Skin of body (tissue), 2 donors: Measurements from ENCODE around the gene SAT1. TPM values are rescaled to one million over a fixed set of nuclear protein-coding genes. Genes with fewer than 3 reads are reported as not detected.

Experiments
- DNase-seq: peaks from one replicate; lab custom pipeline; 2025; lab: John Stamatoyannopoulos, UW
- total RNA-seq: library from RNA; depleted of rRNA; stranded (reverse); fragments of >200 nt; gene quantifications from one replicate; pipeline ENCODE4 v1.2.3, GENCODE V29; 2014

Gene SAT1
- total RNA-seq, 1 donor from 2014 or later = 145 TPM

- no peak for DNase-seq
Observed at GRCh38 chrX:23773601-23774175, 9.3 kb upstream of the SAT1 start.

DNA sequence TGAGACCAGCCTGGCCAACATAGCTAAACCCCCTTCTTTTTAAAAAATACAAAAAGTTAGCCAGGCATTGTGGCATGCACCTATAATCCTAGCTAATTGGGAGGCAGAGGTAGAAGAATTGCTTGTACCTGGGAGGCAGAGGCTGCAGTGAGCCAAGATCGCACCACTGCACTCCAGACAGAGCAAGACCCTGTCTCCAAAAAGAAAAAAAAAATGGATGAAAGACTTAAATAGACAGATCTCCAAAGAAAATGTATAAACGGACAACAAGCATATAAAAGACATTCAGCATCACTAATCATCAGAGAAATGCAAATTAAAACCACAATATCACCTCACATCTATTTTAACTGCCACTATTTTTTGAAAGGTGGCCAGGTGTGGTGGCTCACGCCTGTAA is 6.6 kb upstream of the SAT1 start:
- DNase-seq = no peak

GRCh38 chrX:23779025-23779424 is 3.9 kb upstream of the SAT1 start:
- DNase-seq = no peak

DNA sequence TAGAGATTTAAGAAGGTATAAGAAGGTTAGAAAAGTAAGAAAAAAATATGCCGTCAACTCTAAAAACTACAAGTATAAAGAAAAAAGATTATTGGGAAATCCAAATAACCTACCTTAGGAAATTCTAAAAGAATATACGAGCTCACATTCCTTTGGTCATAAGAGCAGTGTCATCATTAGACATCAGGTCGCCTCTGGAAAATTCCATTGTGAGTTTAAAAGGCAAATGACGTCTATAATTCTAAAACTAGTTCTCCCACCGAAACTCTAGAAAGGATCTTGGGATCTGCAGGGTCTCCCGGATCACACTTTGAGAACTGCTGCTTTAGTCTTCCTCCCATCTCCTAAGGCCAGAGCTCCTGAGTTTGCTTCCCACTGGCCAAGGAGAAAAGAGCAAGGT is 518 bp upstream of the SAT1 start:
- DNase-seq = no peak

- DNase-seq = no peak
Observed at GRCh38 chrX:23783589-23784469, 856 bp downstream of the SAT1 start.

DNA sequence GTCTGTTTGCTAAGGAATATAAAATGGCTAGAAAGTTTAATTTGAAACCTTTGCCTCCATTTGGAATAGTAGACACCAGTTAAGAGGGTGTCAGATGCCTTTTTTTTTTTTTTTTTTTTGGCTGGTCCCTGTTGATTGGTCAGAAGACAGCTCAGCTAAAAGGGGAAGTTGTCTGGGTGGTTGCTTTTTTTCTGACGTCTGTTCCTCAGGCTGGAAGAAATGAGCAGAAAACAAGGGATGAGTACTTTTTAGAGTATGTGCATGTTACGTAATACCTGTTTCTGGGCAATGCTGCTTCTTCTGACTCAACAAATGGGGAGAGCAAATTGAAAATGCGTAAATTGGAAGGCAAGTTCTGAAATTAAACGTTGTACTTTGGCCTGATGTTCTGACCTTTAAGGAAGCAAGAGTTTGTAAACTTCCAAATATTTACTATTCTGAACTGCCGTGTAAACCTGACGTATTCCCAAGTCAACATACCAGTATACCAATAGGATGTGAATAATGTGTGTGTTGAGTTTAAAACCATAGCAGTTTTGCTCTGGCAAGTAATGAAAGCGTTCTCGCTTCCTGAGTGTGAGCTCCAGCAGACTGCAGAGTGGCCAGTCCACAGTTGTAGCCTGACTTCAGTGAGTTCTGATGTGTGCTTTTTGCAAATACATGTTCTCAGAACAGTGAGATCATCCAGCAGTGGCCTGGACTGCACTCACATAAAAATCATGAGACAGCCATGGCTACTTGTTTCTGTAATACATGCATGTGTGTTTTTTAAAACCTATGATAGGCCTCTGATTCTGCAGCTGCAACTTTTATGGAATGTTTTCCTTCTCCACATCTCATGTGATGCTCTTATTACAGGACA is 1.7 kb downstream of the SAT1 start:
- DNase-seq = no peak

- no peak for DNase-seq
Observed at GRCh38 chrX:23785580-23785979, 2.6 kb downstream of the SAT1 start.

GRCh38 chrX:23786268-23786815 is 3.4 kb downstream of the SAT1 start:
- DNase-seq = no peak

GRCh38 chrX:23787745-23788118 is 4.8 kb downstream of the SAT1 start:
- no peak for DNase-seq

GRCh38 chrX:23788521-23788920 is 5.5 kb downstream of the SAT1 start:
- DNase-seq = no peak

DNA sequence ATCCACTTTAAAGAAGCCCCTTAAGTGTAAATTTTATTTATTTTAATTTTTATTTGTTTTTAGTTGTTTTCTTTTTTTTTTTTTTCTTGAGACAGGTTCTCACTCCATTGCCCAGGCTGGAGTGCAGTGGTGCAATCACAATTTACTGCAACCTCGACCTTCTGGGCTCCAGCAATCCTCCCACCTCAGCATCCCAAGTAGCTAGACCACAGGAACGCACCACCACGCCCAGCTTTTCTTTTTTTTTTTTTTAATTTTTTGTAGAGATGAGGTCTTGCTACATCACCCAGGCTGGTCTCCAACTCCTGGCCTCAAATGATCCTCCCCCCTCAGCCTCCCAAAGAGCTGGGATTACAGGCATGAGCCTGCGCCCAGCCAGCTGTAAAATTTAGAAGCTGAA is 6.0 kb downstream of the SAT1 start:
- DNase-seq = no peak

GRCh38 chrX:23789386-23790154 is 6.6 kb downstream of the SAT1 start:
- DNase-seq = no peak

DNA sequence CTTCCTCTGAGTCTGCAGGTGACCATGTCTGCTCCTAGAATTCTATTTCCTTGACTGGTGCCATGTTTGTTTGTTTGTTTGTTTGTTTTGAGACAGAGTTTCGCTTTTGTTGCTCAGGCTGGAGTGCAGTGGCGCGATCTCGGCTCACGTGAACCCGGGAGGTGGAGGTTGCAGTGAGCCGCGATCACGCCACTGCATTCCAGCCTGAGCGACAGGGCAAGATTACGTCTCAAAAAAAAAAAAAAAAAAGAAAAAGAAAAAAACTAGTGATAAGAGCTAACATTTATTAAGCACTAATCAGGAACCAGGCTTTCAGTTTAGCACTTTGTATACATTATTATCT is 7.2 kb downstream of the SAT1 start:
- no peak for DNase-seq

- no peak for DNase-seq
Observed at GRCh38 chrX:23792861-23793553, 10.0 kb downstream of the SAT1 start.

- DNase-seq = no peak
Observed at GRCh38 chrX:23795221-23795620, 12.2 kb downstream of the SAT1 start.

GRCh38 chrX:23797371-23798128 is 14.6 kb downstream of the SAT1 start:
- DNase-seq = no peak

DNA sequence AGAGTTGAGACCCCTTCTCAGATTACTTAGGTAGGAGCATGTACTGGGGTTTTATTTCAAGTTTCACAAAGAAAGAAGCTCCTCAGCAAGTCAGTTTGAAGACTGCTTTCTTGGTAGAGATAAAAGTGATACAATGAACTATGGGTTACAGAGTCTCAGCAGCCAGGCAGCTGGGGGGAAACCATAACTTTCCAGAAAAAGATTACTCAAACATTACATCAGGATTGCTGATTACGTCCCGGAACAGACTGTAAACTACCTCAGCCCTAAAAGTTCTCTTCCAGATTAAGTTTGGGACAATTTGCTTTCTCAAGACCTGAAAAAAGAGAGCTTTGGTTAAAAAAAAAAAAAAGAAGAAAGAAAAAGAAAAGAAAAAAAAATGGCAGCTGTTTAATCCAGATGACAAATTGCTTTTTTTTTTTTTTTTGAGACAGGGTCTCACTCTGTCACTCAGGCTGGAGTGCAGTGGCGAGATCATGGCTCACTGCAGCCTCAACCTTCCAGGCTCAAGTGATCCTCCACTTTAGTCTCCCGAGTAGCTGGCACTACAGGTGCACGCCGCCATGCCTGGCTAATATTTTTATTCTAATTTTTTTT is 16.6 kb downstream of the SAT1 start:
- DNase-seq = no peak

DNA sequence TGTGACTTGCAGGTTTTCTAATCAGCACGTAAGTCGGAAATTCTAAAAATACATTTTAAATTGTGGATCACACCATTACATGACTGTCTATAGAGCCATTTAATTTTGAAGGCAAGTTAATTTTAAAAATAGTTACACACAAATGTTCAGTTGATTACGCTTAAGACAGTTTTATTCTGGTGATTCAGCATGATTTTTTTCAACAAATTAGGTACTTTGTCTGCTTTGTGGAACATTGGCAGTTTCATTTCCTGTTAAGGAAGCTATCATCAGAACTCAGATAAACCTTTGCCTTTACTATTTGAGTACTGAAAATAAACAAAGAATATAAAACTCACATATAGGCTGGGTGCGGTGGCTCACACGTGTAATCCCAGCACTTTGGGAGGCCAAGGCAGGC is 19.5 kb downstream of the SAT1 start:
- no peak for DNase-seq

- DNase-seq = no peak
Observed at GRCh38 chrX:23803931-23804381, 21.0 kb downstream of the SAT1 start.
